Muscle layer of colon (tissue), 2 donors: Measurements from ENCODE around the gene C1orf52.

ENCODE experiments used
- H3K27ac ChIP-seq: one replicate; pipeline ENCODE4 v1.7.0; 2013; ENCODE audit warnings: low read depth, mild to moderate bottlenecking, low read length, moderate library complexity
- H3K27me3 ChIP-seq, 2 donors: one replicate each; pipeline ENCODE4 v1.7.0; 2013; ENCODE audit warnings: low read length in 2 of 2, mild to moderate bottlenecking in 2 of 2; ENCODE audit not compliant: insufficient read depth in 2 of 2, control insufficient read depth in 1 of 2
- H3K36me3 ChIP-seq: one replicate; pipeline ENCODE4 v1.7.0; 2013; ENCODE audit warnings: mild to moderate bottlenecking, low read length; ENCODE audit not compliant: insufficient read depth
- H3K4me1 ChIP-seq: one replicate; pipeline ENCODE4 v1.7.0; 2013; ENCODE audit warnings: mild to moderate bottlenecking, low read length; ENCODE audit not compliant: insufficient read depth
- H3K4me3 ChIP-seq, 2 donors: one replicate each; pipeline ENCODE4 v1.7.0; 2013; ENCODE audit warnings: low read length in 2 of 2, low read depth in 1 of 2, mild to moderate bottlenecking in 1 of 2, moderate library complexity in 1 of 2
- H3K9ac ChIP-seq: one replicate; pipeline ENCODE4 v1.7.0; 2013; ENCODE audit warnings: low read length
- H3K9me3 ChIP-seq: one replicate; pipeline ENCODE4 v1.7.0; 2013; ENCODE audit warnings: mild to moderate bottlenecking, low read length
- donor health status: abdominal sarcoma.
- donor health status: Adenocarcinoma of cecum.

Gene C1orf52

GRCh38 chr1:85225624-85226380 is 33.7 kb downstream of the C1orf52 start:
- Histone ChIP-seq H3K36me3 (no peaks in the 10 kb centered on the region), H3K4me3 (peak overlapping the region in 1 of 2 donors; percentile 10), H3K4me1 (peaks cover 64% of the 10 kb centered on the region), H3K9me3 (no peaks in the 10 kb centered on the region), H3K27me3 (no peaks in the 10 kb centered on the region), H3K9ac (no peak overlapping the region), H3K27ac (peak overlapping the region; percentile 64)

DNA sequence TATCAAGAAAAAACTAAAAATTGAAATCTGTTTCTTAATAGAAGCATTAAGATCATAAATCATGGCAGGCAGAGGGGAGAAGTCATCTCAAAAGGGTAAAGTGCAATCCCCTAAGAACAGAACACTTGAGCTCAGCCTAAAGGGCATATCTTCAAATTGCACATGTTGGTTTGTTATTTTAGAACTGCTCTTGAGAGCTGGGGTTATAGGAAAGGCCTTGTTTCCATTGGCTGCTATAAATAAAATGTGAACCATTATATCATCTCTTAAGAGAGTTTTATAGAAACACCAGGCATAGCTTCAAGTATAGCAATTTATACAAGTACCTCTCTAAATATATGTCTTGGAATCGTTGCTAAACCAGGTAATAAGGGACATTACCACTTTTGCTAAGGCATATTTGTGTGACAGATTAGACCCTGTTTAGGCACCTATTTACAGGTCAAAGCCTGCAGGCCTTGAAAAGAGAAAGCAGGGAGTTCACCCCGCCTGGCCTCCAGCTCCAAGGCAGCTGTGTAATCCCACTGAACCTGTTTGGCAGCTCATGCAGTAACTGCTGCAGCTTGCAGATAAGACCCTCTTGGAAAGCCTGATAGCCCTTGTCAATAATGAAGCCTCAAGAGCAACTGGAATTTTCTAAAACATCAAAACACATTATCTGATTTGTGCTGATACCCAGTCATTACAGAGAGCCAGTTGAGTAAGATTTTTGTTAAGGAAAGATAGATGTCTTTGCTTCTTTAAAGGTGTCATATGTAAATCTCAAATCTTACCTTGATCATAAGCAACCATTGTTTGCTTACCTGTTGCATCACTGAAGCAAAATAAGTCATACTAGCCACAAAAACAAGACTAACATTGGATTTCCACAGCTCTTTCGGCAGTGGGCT is 34.5 kb downstream of the C1orf52 start:
- H3K36me3 ChIP-seq: no peaks in the 10 kb centered on the region
- no peak overlapping the region for H3K9ac ChIP-seq
- peak overlapping the region in 1 of 2 donors; percentile 7 for H3K4me3 ChIP-seq
- peaks cover 69% of the 10 kb centered on the region for H3K4me1 ChIP-seq
- no peaks in the 10 kb centered on the region for H3K27me3 ChIP-seq
- H3K9me3 ChIP-seq: no peaks in the 10 kb centered on the region
- H3K27ac ChIP-seq: peak overlapping the region; percentile 64

- H3K27ac ChIP-seq: peak overlapping the region; percentile 64
- no peaks in the 10 kb centered on the region for H3K9me3 ChIP-seq
- H3K27me3 ChIP-seq: no peaks in the 10 kb centered on the region
Measured at GRCh38 chr1:85224295-85224694, 35.2 kb downstream of the C1orf52 start.

DNA sequence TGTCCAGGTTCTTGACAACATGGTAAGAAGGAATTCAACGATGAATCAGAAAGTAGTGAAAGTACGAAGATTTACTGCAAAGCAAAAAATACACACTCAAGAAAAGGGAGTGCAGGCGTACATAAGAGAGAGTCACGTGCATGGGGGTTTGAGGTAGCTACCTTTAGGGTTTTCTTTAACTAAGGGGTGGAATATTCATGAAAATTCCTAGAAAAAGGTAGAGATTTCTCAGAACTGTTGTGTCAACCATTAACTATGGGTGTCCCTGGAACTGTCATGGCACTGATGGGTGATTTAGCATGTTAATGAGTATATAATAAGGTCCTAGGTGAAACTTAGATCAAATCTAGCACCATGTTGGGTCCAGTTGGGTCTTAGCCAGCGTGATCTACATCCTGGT is 36.1 kb downstream of the C1orf52 start:
- H3K4me3 ChIP-seq: no peak overlapping the region
- H3K9me3 ChIP-seq: no peaks in the 10 kb centered on the region
- no peaks in the 10 kb centered on the region for H3K36me3 ChIP-seq
- no peak overlapping the region for H3K27ac ChIP-seq
- peaks cover 69% of the 10 kb centered on the region for H3K4me1 ChIP-seq
- H3K9ac ChIP-seq: no peak overlapping the region
- no peaks in the 10 kb centered on the region for H3K27me3 ChIP-seq

More at GRCh38 chr1:85224295-85224694, 35.2 kb downstream of the C1orf52 start:
- peaks cover 71% of the 10 kb centered on the region for H3K4me1 ChIP-seq
- H3K9ac ChIP-seq: no peak overlapping the region
- H3K4me3 ChIP-seq: no peak overlapping the region
- no peaks in the 10 kb centered on the region for H3K36me3 ChIP-seq

DNA sequence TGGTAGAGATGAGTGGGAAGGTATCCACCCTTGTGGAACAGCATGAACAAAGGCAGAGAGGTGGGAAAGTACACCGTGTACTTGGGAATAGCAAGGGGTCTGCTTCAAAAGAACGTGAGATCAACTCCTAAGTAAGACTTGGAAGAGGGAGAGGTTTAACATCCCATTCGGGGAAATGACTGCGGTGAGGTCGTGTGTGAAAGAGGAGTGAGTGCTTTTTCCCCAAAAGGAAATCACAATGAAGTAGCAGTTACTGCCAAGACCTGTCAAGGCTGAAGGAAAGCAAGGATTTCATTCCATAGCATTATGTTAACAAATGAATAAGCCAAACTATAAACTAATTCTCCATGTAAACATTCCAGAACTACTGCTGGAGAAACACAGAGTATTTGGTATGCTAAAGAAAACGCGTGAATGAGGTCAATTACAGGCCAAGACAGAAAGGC is 38.7 kb downstream of the C1orf52 start:
- H3K9me3 ChIP-seq: no peaks in the 10 kb centered on the region
- no peaks in the 10 kb centered on the region for H3K27me3 ChIP-seq
- peaks cover 65% of the 10 kb centered on the region for H3K4me1 ChIP-seq
- H3K4me3 ChIP-seq: peak overlapping the region in 1 of 2 donors; percentile 4
- no peak overlapping the region for H3K9ac ChIP-seq
- no peaks in the 10 kb centered on the region for H3K36me3 ChIP-seq
- H3K27ac ChIP-seq: peak overlapping the region; percentile 75

DNA sequence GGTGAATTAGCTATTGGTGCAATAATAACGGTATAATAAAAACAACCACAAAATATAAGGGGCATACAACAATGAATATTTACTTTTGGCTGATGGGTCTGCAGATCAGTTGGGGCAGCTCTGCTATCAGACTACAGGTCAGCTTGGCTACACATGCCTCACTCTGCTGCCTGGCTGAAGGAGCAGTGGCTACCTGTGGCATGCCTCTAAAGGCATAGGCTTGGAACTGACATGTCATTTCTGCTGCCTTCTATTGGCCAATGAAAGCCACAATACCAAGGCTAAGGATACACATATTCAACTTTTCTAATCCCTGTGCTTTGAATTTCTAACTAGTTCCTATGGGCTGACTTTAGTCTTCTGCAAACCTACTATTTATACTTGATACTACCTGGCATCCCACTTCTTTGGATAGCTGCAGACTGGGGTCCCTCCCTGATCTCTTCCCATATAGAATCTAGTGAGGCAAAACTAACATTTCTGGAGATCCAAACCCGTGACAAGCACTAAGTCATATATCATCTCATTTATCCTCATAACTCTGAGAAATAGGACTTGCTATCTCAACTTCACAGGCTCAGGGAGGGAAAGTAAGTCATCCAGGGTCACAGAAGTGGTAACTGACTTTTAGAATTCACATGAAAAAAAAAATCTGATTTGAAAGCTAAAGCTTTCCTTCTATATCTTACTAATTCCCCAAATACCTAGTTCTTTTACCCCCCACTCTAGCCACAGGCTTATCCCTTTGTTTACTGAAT is 39.4 kb downstream of the C1orf52 start:
- Histone ChIP-seq H3K9me3 (no peaks in the 10 kb centered on the region), H3K4me3 (no peak overlapping the region), H3K36me3 (no peaks in the 10 kb centered on the region), H3K27ac (peak overlapping the region; percentile 75), H3K9ac (no peak overlapping the region), H3K4me1 (peaks cover 65% of the 10 kb centered on the region), H3K27me3 (no peaks in the 10 kb centered on the region)

DNA sequence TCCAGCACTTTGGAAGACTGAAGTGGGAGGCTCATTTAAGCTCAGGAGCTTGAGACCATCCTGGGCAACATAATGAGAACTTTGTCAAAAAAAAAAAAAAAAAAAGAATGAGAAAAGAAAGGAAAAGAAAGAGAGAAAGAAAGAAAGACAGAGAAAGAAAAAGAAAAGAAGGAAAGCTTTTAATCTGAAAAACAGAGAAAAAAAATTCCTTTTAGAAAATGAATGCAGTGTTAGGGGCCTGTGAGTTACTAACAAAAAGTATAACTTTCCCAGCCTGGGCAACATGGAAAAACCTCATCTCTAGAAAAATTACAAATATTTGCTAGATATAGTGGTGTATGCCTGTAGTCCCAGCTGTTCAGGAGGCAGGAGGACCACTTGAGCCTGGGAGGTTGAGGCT is 42.8 kb downstream of the C1orf52 start:
- no peak overlapping the region for H3K27ac ChIP-seq
- no peak overlapping the region for H3K4me3 ChIP-seq
- H3K4me1 ChIP-seq: peaks cover 42% of the 10 kb centered on the region
- no peaks in the 10 kb centered on the region for H3K27me3 ChIP-seq
- no peaks in the 10 kb centered on the region for H3K36me3 ChIP-seq
- no peaks in the 10 kb centered on the region for H3K9me3 ChIP-seq
- H3K9ac ChIP-seq: no peak overlapping the region

- peak overlapping the region; percentile 5 to 21 for H3K4me3 ChIP-seq
Measured at GRCh38 chr1:85214654-85215053, 44.8 kb downstream of the C1orf52 start.

GRCh38 chr1:85208488-85208887 is 51.0 kb downstream of the C1orf52 start:
- Histone ChIP-seq H3K4me1 (peaks cover 8% of the 10 kb centered on the region), H3K9ac (no peak overlapping the region), H3K27me3 (no peaks in the 10 kb centered on the region), H3K36me3 (no peaks in the 10 kb centered on the region), H3K9me3 (no peaks in the 10 kb centered on the region), H3K4me3 (no peak overlapping the region), H3K27ac (no peak overlapping the region)

More at GRCh38 chr1:85214654-85215053, 44.8 kb downstream of the C1orf52 start:
- peaks cover 21% of the 10 kb centered on the region for H3K4me1 ChIP-seq
- no peaks in the 10 kb centered on the region for H3K9me3 ChIP-seq
- H3K9ac ChIP-seq: no peak overlapping the region
- peak overlapping the region; percentile 75 for H3K27ac ChIP-seq
- no peaks in the 10 kb centered on the region for H3K27me3 ChIP-seq
- H3K36me3 ChIP-seq: no peaks in the 10 kb centered on the region

GRCh38 chr1:85203573-85204171 is 55.8 kb downstream of the C1orf52 start:
- no peaks in the 10 kb centered on the region for H3K27me3 ChIP-seq
- H3K4me1 ChIP-seq: peaks cover 7% of the 10 kb centered on the region

More at GRCh38 chr1:85203573-85204171, 55.8 kb downstream of the C1orf52 start:
- Histone ChIP-seq H3K4me3 (no peak overlapping the region), H3K36me3 (no peaks in the 10 kb centered on the region), H3K27ac (peak overlapping the region; percentile 99), H3K9me3 (no peaks in the 10 kb centered on the region), H3K9ac (no peak overlapping the region)
